IPS-20b (cell line): ENCODE measurements around the gene TMEM203.
"Not testable (repeated sequence)": the region's sequence is repeated elsewhere in the genome, so short reads cannot be mapped to it uniquely, and the experiment has no call there.

Experiments used
- H3K27ac ChIP-seq: one replicate; pipeline ENCODE4 v1.5.1; 2013; ENCODE audit warnings: low read length
- H3K27me3 ChIP-seq: 2 replicates; pipeline ENCODE4 v1.6.1; 2013; ENCODE audit warnings: mild to moderate bottlenecking, low read length, inconsistent platforms; ENCODE audit not compliant: insufficient read depth
- H3K36me3 ChIP-seq: 2 replicates; pipeline ENCODE4 v1.6.1; 2013; ENCODE audit warnings: low read depth, mild to moderate bottlenecking, inconsistent platforms, low read length, moderate library complexity; ENCODE audit not compliant: insufficient read depth
- H3K4me1 ChIP-seq: 2 replicates; pipeline ENCODE4 v1.6.1; 2013; ENCODE audit warnings: mild to moderate bottlenecking, control low read depth, inconsistent platforms, low read length, moderate library complexity; ENCODE audit not compliant: insufficient read depth
- H3K4me3 ChIP-seq: 2 replicates; pipeline ENCODE4 v1.5.1; 2013; ENCODE audit warnings: mild to moderate bottlenecking, low read length, inconsistent platforms
- H3K9ac ChIP-seq: 2 replicates; pipeline ENCODE4 v1.6.1; 2013; ENCODE audit warnings: low read depth, mild to moderate bottlenecking, inconsistent platforms, low read length, moderate library complexity
- H3K9me3 ChIP-seq: 2 replicates; pipeline ENCODE4 v1.6.1; 2013; ENCODE audit warnings: mild to moderate bottlenecking, low read depth, low read length, inconsistent platforms; ENCODE audit not compliant: insufficient read depth

Gene TMEM203

DNA sequence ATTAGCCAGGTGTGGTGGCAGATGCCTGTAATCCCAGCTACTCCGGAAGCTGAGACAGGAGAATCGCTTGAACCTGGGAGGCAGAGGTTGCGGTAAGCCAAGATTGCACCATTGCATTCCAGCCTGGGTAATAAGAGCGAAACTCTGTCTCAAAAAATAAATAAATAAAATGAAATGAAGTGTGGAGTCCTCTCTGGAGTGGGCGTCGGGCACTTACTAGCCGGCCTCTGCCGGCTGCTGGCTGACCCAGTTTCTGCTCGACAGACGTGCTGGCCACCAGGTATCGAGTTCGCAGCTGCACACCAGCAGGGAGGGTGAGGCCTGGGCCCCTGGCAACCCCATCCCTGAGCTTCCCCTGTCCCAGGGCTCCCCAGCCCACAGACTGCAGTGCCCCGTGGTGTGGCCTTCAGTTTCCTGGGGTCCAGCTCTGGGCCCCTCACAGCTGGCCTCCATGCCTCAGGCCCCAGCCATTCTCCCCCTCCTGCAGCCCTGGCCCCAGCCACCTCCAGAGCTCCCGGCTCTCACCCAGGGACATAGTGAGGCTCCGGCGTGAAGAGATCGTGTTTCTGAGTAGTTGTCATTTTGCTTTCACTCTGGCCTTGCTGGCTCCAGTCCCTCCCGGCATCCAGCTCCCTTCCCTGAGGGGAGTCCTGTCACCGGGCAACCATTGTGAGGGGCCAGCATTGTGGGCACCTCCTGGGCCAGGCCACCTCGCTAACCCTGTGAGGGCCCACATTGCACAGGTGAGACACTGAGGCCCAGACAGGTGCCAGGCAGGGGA lies 41.9 kb upstream of the TMEM203 start:
- Histone ChIP-seq H3K4me3 (no peak overlapping the region), H3K9ac (no peak overlapping the region), H3K4me1 (peaks cover 8% of the 10 kb centered on the region), H3K9me3 (no peaks in the 10 kb centered on the region), H3K27ac (no peak overlapping the region), H3K27me3 (no peaks in the 10 kb centered on the region), H3K36me3 (peaks cover 16% of the 10 kb centered on the region)

GRCh38 chr9:137245450-137246421 lies 40.3 kb upstream of the TMEM203 start:
- H3K36me3 ChIP-seq: peaks cover 21% of the 10 kb centered on the region
- no peaks in the 10 kb centered on the region for H3K27me3 ChIP-seq
- H3K4me1 ChIP-seq: peaks cover 5% of the 10 kb centered on the region
- H3K4me3 ChIP-seq: no peak overlapping the region
- no peak overlapping the region for H3K27ac ChIP-seq
- no peak overlapping the region for H3K9ac ChIP-seq
- H3K9me3 ChIP-seq: no peaks in the 10 kb centered on the region

- Histone ChIP-seq H3K4me3 (no peak overlapping the region), H3K9ac (no peak overlapping the region), H3K36me3 (peaks cover 21% of the 10 kb centered on the region), H3K9me3 (no peaks in the 10 kb centered on the region), H3K27ac (no peak overlapping the region), H3K27me3 (no peaks in the 10 kb centered on the region), H3K4me1 (peaks cover 5% of the 10 kb centered on the region)
These were observed 39.3 kb upstream of the TMEM203 start for GRCh38 chr9:137244486-137245449.

DNA sequence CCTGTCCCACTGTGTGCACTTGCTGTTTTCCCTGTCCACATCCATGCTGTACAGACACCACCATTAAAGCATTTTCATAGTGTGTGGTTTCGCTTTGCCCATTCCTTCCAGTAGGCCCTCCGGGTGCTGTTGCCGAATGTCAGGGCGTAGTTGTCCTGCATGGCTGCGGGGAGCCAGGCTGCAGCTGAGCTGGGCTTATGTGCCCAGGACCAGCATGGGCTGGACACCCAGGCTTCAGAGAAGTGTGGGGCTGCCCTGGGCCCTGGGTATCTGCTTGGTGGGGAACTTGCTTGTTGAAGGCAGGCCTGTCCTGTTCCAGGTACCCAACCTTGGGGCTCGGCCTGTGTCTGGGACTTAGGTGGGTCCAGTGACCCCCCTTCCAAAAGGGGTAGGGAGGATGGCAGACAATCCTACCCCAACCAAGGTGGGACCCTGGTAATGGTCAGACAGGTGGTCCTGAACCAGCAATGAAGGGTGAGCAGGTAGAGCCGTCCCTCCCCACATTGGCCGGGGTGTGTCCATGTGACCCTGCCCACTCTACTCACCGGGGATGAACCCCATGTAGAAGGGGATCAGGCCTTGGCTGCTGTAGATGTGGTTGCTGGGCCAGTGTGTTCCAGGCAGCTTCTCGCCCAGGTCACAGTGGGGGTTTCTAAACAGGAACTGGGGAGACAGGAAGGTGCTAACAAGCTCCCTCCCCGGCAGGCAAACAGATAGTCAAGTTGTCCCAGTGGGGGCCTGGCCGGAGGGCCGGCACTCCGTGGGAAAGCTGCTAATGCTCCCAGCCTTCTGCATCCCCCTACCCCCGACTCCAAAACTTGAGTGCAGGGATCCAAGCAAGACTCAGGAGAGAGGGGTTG lies 38.4 kb upstream of the TMEM203 start:
- H3K27ac ChIP-seq: no peak overlapping the region
- H3K36me3 ChIP-seq: peaks cover 21% of the 10 kb centered on the region
- H3K4me3 ChIP-seq: no peak overlapping the region
- H3K9me3 ChIP-seq: no peaks in the 10 kb centered on the region
- H3K27me3 ChIP-seq: no peaks in the 10 kb centered on the region
- H3K4me1 ChIP-seq: peaks cover 5% of the 10 kb centered on the region
- H3K9ac ChIP-seq: no peak overlapping the region

GRCh38 chr9:137243266-137243625 lies 37.8 kb upstream of the TMEM203 start:
- not testable (repeated sequence) for H3K27me3 ChIP-seq, H3K4me3 ChIP-seq, H3K9ac ChIP-seq, H3K27ac ChIP-seq, H3K4me1 ChIP-seq, H3K9me3 ChIP-seq
- H3K36me3 ChIP-seq: peaks cover 21% of the 10 kb centered on the region

DNA sequence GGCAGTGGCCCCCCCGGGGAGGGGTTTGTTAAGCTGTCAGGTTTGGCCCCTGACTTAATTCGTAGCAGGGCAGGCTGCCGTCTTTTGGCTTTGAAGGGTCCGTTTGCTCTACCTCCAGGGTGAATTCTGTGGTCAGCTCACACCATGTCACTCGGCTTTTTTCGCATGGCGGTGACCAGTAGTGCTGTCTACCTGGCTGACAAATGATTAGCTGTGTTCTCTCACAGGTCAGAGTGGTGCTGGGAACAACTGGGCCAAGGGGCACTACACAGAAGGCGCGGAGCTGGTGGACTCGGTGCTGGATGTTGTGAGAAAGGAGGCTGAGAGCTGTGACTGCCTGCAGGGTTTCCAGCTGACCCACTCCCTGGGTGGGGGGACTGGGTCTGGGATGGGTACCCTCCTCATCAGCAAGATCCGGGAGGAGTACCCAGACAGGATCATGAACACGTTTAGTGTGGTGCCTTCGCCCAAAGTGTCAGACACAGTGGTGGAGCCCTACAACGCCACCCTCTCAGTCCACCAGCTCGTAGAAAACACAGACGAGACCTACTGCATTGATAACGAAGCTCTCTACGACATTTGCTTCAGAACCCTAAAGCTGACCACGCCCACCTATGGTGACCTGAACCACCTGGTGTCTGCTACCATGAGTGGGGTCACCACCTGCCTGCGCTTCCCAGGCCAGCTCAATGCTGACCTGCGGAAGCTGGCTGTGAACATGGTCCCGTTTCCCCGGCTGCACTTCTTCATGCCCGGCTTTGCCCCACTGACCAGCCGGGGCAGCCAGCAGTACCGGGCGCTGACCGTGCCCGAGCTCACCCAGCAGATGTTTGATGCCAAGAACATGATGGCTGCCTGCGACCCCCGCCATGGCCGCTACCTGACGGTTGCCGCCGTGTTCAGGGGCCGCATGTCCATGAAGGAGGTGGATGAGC lies 37.1 kb upstream of the TMEM203 start:
- peak overlapping the region; percentile 79 for H3K4me3 ChIP-seq
- H3K9ac ChIP-seq: peak overlapping the region; percentile 71; the same call in 1 of the 2 replicates
- no peaks in the 10 kb centered on the region for H3K27me3 ChIP-seq
- peaks cover 21% of the 10 kb centered on the region for H3K36me3 ChIP-seq
- no peak overlapping the region for H3K27ac ChIP-seq
- no peaks in the 10 kb centered on the region for H3K9me3 ChIP-seq
- peaks cover 5% of the 10 kb centered on the region for H3K4me1 ChIP-seq

DNA sequence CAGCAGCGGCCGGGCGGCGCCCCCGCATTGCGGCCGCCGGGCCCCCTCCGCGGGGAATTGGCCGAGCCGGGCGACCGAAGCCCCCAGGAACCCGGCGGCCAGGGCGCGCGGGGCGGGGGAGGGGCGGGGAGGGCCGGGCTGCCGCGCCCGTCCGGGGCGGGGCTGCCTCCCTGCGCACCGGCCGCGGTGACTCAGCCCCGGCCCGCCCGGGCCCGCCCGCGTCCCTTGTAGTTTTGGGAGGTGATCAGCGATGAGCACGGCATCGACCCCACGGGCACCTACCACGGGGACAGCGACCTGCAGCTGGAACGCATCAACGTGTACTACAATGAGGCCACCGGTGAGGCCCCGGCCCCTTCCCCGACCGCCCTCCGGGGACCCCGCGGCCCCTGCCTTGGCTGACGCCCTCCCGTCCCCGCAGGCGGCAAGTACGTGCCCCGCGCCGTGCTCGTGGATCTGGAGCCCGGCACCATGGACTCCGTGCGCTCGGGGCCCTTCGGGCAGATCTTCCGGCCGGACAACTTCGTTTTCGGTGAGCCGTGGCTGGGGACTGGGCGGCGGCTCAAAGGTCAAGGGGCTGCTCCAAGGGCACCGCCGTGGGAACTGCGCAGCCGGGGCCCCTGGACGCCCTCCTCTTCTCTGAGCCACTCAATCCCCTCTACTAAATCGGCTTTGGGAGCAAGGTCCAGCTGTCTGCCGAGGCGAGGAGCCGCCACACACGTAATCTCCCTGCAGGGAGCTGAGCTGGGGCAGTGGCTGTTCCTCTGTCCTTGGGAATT lies 36.2 kb upstream of the TMEM203 start:
- peaks cover 21% of the 10 kb centered on the region for H3K36me3 ChIP-seq
- peak overlapping the region; percentile 71 for H3K9ac ChIP-seq
- no peak overlapping the region for H3K27ac ChIP-seq
- H3K4me3 ChIP-seq: peak overlapping the region; percentile 79
- H3K9me3 ChIP-seq: no peaks in the 10 kb centered on the region
- no peaks in the 10 kb centered on the region for H3K27me3 ChIP-seq
- peaks cover 10% of the 10 kb centered on the region for H3K4me1 ChIP-seq

GRCh38 chr9:137240841-137241489 lies 35.5 kb upstream of the TMEM203 start, which contains the start of gene TUBB4B:
Gene TUBB4B (plus strand): TSS chr9:137241287. CDS start chr9:137241361, 74 bp downstream.
- H3K27ac ChIP-seq: peak within 1 kb of the TSS; percentile 46

DNA sequence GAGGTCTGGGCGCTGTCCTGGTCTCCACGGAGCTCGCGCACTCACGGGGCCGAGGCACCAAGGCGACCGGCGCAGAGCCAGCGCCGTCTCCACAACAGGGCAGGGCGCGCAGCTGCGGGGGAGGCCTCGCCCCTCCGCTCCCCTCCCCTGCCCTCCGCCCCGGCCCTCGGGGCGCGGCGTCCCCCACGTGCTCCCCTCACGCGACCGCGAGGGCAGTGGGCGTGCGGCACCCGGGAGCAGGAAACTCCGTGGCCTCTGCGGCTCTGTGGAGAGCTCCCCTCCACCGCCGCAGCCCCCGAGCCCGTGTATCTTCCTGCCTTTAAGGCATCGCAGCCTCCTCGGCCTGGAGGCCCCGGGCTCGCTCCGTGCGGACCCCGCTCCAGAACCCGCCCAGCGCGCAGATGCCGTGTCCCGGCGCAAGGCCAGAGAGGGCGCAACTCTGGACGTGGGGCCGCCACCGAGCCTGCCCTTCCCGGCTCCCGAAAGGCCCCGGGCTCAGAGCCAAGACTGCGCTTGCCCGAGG lies 34.9 kb upstream of the TMEM203 start:
- Histone ChIP-seq H3K4me1 (peaks cover 10% of the 10 kb centered on the region), H3K4me3 (peak overlapping the region; percentile 85)

More at GRCh38 chr9:137240841-137241489, 35.5 kb upstream of the TMEM203 start, which contains the start of gene TUBB4B:
- H3K9me3 ChIP-seq: no peaks in the 10 kb centered on the region
- H3K4me1 ChIP-seq: peaks cover 10% of the 10 kb centered on the region
- peaks cover 21% of the 10 kb centered on the region for H3K36me3 ChIP-seq
- H3K27me3 ChIP-seq: no peaks in the 10 kb centered on the region
- peak within 1 kb of the TSS; percentile 85 for H3K4me3 ChIP-seq
- peak within 1 kb of the TSS; percentile 86 for H3K9ac ChIP-seq

More for the DNA sequence above, 34.9 kb upstream of the TMEM203 start:
- Histone ChIP-seq H3K27me3 (no peaks in the 10 kb centered on the region), H3K9me3 (no peaks in the 10 kb centered on the region), H3K27ac (peak overlapping the region; percentile 46), H3K9ac (peak overlapping the region; percentile 86; the same call in 1 of the 2 replicates), H3K36me3 (peaks cover 21% of the 10 kb centered on the region)
